ENCODE data around the gene RTRAF.

Gene RTRAF

GRCh38 chr14:52021957-52022600 lies 32.7 kb downstream of the RTRAF start:
- no peak for DNase-seq

GRCh38 chr14:52023518-52023917 lies 34.2 kb downstream of the RTRAF start:
- DNase-seq: no peak

GRCh38 chr14:52025310-52025709 lies 36.0 kb downstream of the RTRAF start:
- DNase-seq: no peak

GRCh38 chr14:52026017-52026660 lies 36.8 kb downstream of the RTRAF start:
- no peak for DNase-seq

GRCh38 chr14:52026901-52027300 lies 37.6 kb downstream of the RTRAF start:
- DNase-seq: no peak

- DNase-seq: no peak
Measured at GRCh38 chr14:52029881-52030280, 40.5 kb downstream of the RTRAF start.

- no peak for DNase-seq
Measured at GRCh38 chr14:52031781-52032180, 42.4 kb downstream of the RTRAF start.

GRCh38 chr14:52032204-52032801 lies 43.0 kb downstream of the RTRAF start:
- no peak for DNase-seq

- DNase-seq: no peak
Measured at GRCh38 chr14:52033101-52033642, 43.8 kb downstream of the RTRAF start.

GRCh38 chr14:52039124-52039815 lies 49.9 kb downstream of the RTRAF start:
- no peak for DNase-seq

GRCh38 chr14:52040598-52040997 lies 51.3 kb downstream of the RTRAF start:
- no peak for DNase-seq

- no peak for DNase-seq
Measured at GRCh38 chr14:52042371-52043289, 53.3 kb downstream of the RTRAF start.

- peak; percentile 70 for DNase-seq
Measured at GRCh38 chr14:52043690-52044089, 54.3 kb downstream of the RTRAF start.

GRCh38 chr14:52044791-52045522 lies 55.6 kb downstream of the RTRAF start:
- no peak for DNase-seq

- DNase-seq: no peak
Measured at GRCh38 chr14:52046376-52046917, 57.1 kb downstream of the RTRAF start.

GRCh38 chr14:52048116-52048515 lies 58.8 kb downstream of the RTRAF start:
- DNase-seq: no peak

GRCh38 chr14:52048641-52049204 lies 59.4 kb downstream of the RTRAF start:
- DNase-seq: no peak

- no peak for DNase-seq
Measured at GRCh38 chr14:52049271-52049670, 59.9 kb downstream of the RTRAF start.

- DNase-seq: no peak
Measured at GRCh38 chr14:52049721-52050588, 60.6 kb downstream of the RTRAF start.

- DNase-seq: no peak
Measured at GRCh38 chr14:52051251-52051650, 61.9 kb downstream of the RTRAF start.
